ENCODE measurements around the gene FAM227A.

The FAM227A gene

GRCh38 chr22:38531251-38531938 lies 124.8 kb downstream of the FAM227A start:
- TF ChIP-seq, protein P1, sequence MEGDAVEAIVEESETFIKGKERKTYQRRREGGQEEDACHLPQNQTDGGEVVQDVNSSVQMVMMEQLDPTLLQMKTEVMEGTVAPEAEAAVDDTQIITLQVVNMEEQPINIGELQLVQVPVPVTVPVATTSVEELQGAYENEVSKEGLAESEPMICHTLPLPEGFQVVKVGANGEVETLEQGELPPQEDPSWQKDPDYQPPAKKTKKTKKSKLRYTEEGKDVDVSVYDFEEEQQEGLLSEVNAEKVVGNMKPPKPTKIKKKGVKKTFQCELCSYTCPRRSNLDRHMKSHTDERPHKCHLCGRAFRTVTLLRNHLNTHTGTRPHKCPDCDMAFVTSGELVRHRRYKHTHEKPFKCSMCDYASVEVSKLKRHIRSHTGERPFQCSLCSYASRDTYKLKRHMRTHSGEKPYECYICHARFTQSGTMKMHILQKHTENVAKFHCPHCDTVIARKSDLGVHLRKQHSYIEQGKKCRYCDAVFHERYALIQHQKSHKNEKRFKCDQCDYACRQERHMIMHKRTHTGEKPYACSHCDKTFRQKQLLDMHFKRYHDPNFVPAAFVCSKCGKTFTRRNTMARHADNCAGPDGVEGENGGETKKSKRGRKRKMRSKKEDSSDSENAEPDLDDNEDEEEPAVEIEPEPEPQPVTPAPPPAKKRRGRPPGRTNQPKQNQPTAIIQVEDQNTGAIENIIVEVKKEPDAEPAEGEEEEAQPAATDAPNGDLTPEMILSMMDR (conservative IDR thresholded peaks at IDR 0.05; ENCODE audit: low read depth, low read length) = no peak
- DNase-seq (ENCODE audit: low read depth) = no peak
- no peak overlapping the region for H3K4me3 ChIP-seq (ENCODE audit: low read length)

Measured in retinal pigment epithelial cell (primary cell).